ENCODE results near the gene BNC2. TPM values are rescaled to one million over a fixed set of nuclear protein-coding genes. Genes with fewer than 3 reads are reported as not detected.

Gene BNC2
- total RNA-seq, 1 donor from 2014 or later, result 2.9 TPM

DNA sequence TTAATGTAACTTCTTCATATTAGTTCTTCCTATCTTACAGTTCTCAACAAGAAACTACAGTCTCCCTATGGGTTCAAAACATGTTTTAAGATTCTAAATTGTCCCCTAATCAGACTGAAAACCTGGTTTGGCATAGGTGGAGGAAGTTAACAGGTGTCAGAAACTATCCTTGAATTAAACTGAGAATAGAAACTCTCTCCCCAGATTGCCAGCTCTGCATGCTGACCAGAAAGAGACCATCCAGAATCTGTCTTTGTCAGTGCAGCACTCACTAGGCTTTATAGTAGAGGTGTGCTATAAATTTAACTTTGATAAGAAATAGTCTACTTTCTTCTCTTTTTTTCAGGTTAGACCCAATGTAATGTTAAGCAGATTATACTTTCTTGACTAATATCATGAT, 63.8 kb downstream of the BNC2 start:
- TF ChIP-seq, protein P1, sequence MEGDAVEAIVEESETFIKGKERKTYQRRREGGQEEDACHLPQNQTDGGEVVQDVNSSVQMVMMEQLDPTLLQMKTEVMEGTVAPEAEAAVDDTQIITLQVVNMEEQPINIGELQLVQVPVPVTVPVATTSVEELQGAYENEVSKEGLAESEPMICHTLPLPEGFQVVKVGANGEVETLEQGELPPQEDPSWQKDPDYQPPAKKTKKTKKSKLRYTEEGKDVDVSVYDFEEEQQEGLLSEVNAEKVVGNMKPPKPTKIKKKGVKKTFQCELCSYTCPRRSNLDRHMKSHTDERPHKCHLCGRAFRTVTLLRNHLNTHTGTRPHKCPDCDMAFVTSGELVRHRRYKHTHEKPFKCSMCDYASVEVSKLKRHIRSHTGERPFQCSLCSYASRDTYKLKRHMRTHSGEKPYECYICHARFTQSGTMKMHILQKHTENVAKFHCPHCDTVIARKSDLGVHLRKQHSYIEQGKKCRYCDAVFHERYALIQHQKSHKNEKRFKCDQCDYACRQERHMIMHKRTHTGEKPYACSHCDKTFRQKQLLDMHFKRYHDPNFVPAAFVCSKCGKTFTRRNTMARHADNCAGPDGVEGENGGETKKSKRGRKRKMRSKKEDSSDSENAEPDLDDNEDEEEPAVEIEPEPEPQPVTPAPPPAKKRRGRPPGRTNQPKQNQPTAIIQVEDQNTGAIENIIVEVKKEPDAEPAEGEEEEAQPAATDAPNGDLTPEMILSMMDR (conservative IDR thresholded peaks at IDR 0.05; ENCODE audit: low read depth, low read length), result no peak
- no peak for DNase-seq (ENCODE audit: low read depth)

DNA sequence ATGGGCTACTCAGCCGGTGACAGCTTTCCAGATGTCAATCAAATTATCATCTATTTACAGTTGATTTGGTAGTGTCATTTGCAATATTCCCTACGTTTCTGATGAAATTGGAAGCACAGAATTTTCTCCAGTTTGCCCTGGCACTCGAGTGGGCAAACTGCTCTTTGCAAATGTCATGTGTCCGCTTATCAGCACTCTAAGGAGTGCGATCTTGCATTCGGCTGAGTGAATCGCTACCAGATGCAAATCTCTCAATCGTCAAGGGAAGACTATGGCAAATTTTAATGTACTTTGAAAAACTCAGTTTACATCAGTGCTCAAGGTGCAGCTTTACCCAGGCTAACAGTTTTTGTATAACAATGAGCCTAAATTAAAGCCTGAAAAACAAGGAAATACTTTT, 66.8 kb downstream of the BNC2 start:
- TF ChIP-seq, protein P1 (conservative IDR thresholded peaks at IDR 0.05; ENCODE audit: low read depth, low read length), result no peak
- DNase-seq (ENCODE audit: low read depth), result no peak
- no peak overlapping the region for H3K4me3 ChIP-seq (ENCODE audit: low read depth, low read length)

More for the DNA sequence above, 63.8 kb downstream of the BNC2 start:
- no peak overlapping the region for H3K4me3 ChIP-seq (ENCODE audit: low read depth, low read length)

DNA sequence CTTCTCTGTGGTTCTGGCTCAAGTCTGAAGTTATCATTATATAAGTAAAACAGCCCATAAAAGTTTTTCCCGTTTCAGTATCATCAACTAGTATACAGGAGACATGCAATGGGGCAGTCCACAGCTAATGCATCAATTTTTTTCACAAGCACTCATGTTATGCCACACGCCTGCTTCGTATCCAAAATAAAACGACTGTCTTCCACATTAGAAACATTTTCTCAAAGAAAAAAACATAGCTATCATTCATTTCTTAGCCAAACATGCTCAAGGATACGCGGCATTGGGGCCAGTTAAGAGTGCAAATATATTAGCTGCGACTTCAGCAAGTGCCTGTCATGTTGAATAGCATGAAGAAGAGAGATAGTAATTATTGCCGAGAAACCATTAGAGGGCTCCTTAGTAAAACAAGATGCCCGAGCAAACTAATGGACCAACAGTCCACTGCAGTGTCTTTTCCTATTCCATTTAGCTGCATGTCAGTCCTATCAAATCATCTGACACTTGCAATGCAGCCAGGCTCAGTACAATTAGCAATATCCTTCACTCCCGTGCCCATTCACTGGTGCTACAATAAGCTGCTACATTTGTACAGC, 68.5 kb downstream of the BNC2 start:
- H3K4me3 ChIP-seq (ENCODE audit: low read depth, low read length), result no peak overlapping the region
- TF ChIP-seq, protein P1 (conservative IDR thresholded peaks at IDR 0.05; ENCODE audit: low read depth, low read length), result no peak
- DNase-seq (ENCODE audit: low read depth), result no peak

DNA sequence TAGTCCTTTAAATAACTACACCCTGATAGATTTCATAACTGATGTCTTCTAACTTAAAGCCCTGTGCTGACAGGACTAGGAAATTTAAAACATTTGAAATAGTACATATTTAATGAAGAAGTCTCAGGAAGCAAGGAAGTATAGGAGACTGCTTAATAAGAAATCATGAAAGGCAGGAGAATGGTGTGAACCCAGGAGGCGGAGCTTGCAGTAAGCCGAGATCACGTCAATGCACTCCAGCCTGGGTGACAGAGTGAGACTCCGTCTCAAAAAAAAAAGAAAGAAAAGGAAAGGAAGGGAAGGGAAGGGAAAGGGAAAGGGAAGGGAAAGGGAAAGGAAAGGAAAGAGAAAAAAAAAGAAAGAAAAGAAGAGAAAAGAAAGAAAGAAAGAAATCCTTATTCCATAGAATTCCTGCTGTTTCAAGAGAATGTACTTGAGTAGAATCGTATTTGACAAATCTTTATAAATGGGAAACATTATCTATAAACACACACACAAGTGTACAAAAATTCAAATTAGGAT, 74.1 kb downstream of the BNC2 start:
- H3K4me3 ChIP-seq (ENCODE audit: low read depth, low read length), result no peak overlapping the region
- DNase-seq (ENCODE audit: low read depth), result no peak
- TF ChIP-seq, protein P1 (conservative IDR thresholded peaks at IDR 0.05; ENCODE audit: low read depth, low read length), result no peak

DNA sequence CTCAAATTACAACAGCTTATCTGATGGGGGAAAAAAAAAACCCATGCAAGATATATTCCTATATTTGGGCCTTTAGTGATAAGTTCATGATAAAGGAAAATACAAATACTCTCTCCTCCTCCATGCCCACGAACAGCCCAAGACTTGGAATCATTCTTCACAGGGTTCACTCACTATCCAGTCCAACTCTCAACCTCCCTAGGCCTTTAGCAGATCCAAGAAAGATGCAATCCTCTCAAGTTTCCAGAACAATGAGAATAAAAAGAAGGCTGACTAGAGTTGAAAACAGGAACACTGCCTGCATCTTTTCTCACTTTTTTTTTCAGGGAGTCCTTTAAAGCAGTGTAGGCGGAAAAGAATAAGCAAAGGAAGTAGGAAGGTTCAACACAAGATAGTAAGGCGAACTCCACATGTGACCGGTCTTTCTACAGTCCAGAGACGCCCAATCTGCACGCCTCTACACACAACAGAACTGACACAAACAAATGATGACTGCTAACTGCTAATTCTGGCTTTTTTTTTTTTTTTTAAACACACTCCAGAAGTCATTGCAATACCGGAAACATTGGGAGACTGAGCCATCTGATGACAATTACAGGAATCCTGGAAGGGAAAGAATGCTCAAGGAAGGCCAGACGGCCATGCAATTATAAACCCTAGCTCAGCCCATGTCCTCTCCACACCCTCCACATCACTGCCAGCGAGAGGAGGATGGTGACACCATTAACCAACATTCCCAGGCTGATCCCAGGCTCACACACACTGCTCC, 75.4 kb downstream of the BNC2 start:
- TF ChIP-seq, protein P1 (conservative IDR thresholded peaks at IDR 0.05; ENCODE audit: low read depth, low read length), result no peak
- H3K4me3 ChIP-seq (ENCODE audit: low read depth, low read length), result no peak overlapping the region
- DNase-seq (ENCODE audit: low read depth), result no peak

DNA sequence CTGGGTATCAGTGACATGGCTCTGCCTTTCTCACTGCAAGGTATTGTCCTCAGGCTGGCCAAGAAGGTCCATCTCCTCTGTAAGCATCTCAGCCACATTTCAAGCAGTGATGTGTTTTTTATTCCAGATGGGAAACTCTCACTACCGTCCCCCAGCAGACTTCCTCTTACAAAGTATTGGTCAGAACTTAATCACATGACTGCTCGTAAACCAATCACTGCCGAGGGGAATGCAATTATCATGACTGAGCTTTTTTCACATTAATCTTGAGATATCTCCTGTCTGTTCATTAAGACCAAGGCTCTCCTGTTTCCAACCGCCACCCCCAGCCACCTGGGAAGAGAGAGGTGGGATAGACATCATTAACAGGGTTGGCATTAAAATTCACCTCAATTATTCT, 76.4 kb downstream of the BNC2 start:
- TF ChIP-seq, protein P1 (conservative IDR thresholded peaks at IDR 0.05; ENCODE audit: low read depth, low read length), result no peak
- H3K4me3 ChIP-seq (ENCODE audit: low read depth, low read length), result no peak overlapping the region

More for the DNA sequence above, 76.4 kb downstream of the BNC2 start:
- no peak for DNase-seq (ENCODE audit: low read depth)

Data from epithelial cell of proximal tubule (primary cell).